Type B pancreatic cell (in vitro differentiated cells): Measurements from ENCODE around the gene HDAC11. TPM values are rescaled to one million over a fixed set of nuclear protein-coding genes. Genes with fewer than 3 reads are reported as not detected.
A peak's percentile ranks its signal among the peaks of the same experiment; 100 is the strongest.

Experiments
- DNase-seq: peaks from one replicate; pipeline ENCODE4 v3.0.0; 2021; ENCODE audit warnings: mixed read lengths; ENCODE audit not compliant: unreplicated experiment; ENCODE audit errors: extremely low spot score
- H3K27ac Mint-ChIP-seq: 2 replicates; pipeline ENCODE4 v1.8.0; 2021; ENCODE audit warnings: mild to moderate bottlenecking, mixed read lengths
- H3K27me3 Mint-ChIP-seq: 2 replicates; pipeline ENCODE4 v1.8.0; 2021; ENCODE audit warnings: mixed read lengths
- H3K36me3 Mint-ChIP-seq: 2 replicates; pipeline ENCODE4 v1.8.0; 2021; ENCODE audit warnings: mixed read lengths
- H3K4me1 Mint-ChIP-seq: one replicate; pipeline ENCODE4 v1.8.0; 2021; ENCODE audit warnings: mixed read lengths; ENCODE audit not compliant: unreplicated experiment
- H3K4me3 Mint-ChIP-seq: 2 replicates; pipeline ENCODE4 v1.8.0; 2021; ENCODE audit warnings: mild to moderate bottlenecking, mixed read lengths
- H3K9me3 Mint-ChIP-seq: 2 replicates; pipeline ENCODE4 v1.8.0; 2021; ENCODE audit warnings: mixed read lengths
- total RNA-seq: library from RNA; stranded (reverse); gene quantifications from 2 replicates; pipeline ENCODE4 v1.2.1, GENCODE V29; 2021; ENCODE audit warnings: low replicate concordance
- TF ChIP-seq, protein P1 (sequence below): fragments of 200-600 bp; sonication (generic); conservative IDR thresholded peaks from 2 replicates; pipeline ENCODE4 v1.5.0; 2021; ENCODE audit warnings: antibody characterized with exemption, mild to moderate bottlenecking

HDAC11 gene
- total RNA-seq, 1 donor from 2014 or later = 21.9 TPM

DNA sequence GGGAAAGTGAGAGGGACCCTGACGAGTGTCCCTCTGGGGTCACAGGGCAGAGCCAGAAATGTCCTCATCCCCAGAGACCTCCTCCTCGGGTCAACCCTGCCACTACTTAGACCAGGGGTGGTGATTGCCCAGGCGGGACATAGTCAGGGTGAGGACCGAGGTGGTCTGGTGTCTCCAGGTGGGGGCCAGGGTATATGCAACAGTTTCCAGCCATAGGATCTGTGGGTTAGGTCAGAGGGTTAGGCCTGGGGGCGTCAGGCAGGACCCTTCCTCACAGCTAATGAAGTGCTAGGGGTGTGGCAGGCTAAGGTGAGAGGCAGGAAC lies 46.5 kb downstream of the HDAC11 start:
- H3K27me3 Mint-ChIP-seq = no peaks in the 10 kb centered on the region
- DNase-seq = no peak
- peak overlapping the region; percentile 73 for H3K27ac Mint-ChIP-seq
- no peaks in the 10 kb centered on the region for H3K9me3 Mint-ChIP-seq
- H3K4me3 Mint-ChIP-seq = no peak overlapping the region
- peaks cover 3% of the 10 kb centered on the region for H3K36me3 Mint-ChIP-seq
- peaks cover 38% of the 10 kb centered on the region for H3K4me1 Mint-ChIP-seq
- TF ChIP-seq, protein P1, sequence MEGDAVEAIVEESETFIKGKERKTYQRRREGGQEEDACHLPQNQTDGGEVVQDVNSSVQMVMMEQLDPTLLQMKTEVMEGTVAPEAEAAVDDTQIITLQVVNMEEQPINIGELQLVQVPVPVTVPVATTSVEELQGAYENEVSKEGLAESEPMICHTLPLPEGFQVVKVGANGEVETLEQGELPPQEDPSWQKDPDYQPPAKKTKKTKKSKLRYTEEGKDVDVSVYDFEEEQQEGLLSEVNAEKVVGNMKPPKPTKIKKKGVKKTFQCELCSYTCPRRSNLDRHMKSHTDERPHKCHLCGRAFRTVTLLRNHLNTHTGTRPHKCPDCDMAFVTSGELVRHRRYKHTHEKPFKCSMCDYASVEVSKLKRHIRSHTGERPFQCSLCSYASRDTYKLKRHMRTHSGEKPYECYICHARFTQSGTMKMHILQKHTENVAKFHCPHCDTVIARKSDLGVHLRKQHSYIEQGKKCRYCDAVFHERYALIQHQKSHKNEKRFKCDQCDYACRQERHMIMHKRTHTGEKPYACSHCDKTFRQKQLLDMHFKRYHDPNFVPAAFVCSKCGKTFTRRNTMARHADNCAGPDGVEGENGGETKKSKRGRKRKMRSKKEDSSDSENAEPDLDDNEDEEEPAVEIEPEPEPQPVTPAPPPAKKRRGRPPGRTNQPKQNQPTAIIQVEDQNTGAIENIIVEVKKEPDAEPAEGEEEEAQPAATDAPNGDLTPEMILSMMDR = no peak

DNA sequence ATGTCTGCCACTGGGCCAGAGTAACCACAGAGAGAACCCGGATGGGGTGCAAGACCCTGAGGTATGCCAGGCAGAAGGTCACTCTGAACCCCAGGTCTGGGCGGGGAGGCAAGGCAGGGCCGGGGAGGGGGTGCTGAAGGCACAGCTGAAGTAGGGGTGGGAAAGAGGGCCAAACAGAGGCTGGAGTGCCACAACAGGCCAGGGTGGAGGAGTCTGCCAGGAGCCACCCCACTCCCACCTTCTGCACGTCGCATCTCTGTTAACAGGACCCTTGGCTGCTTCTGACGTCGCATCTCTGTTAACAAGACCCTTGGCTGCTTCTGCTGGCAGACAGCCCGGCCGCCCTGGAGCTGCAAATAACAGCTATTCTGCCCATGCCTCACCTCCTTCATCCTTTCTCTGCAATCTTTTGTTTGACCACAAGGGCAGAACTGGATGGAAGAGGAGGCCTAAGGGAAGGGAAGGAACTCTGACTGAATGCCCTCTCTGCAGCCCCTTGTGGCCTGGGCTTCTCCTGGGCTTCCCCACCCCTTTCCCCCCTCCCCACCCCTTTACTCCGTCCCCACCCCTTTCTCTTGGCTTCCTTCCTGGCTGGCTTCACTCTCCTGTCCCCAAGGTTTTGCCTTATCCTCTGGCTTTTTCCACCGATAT lies 48.2 kb downstream of the HDAC11 start:
- no peak for DNase-seq
- H3K9me3 Mint-ChIP-seq = no peaks in the 10 kb centered on the region

DNA sequence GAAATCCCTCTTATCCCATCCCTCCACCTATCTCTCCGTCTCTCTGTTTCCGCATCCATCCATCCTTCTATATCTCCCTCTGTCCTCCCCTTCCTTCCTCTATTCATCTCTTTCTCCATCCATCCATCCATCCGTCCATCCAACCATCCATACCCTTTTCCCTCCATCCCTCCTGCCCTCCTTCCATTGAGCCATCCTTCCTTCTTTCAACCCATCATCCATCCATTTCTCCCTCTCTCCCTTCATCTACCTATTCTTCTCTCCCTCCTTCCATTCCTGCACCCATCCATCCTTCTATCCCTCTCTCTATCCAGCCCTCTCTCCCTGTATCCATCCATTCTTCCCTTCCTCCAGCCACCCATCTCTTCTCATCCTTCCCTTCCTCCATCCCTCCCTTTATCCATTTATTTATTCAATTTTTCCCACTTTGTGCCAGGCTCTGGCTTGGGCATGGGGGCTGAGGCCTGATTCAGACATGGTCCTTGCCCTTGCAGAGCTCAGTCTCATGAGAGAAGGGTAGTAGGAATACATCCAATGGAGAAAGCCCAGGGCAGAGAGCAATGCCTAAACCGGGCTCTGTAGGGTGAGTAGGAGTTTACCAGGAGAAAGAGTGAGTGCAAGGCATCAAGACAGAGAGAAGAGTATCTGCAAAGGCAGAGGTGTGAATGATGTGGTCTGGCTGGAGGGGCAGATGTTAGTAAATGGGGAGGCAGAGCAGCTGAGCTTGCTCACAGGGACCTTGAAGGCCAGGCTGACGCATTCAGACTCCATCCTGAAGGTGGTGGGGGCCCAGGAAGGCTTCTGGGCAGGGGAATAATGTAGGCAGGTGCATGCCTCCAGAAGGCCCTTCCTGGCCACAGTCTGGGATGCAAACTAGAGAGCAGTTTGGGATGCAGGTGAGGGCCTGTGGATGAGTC lies 49.3 kb downstream of the HDAC11 start:
- Mint-ChIP-seq H3K4me3 (peak overlapping the region; percentile 7), H3K27ac (peak overlapping the region; percentile 37), H3K27me3 (no peaks in the 10 kb centered on the region), H3K36me3 (no peaks in the 10 kb centered on the region), H3K9me3 (no peaks in the 10 kb centered on the region), H3K4me1 (peaks cover 52% of the 10 kb centered on the region)
- no peak for DNase-seq
- TF ChIP-seq, protein P1 = no peak

More for the DNA sequence above, 48.2 kb downstream of the HDAC11 start:
- Mint-ChIP-seq H3K27ac (no peak overlapping the region), H3K36me3 (no peaks in the 10 kb centered on the region), H3K27me3 (no peaks in the 10 kb centered on the region), H3K4me3 (no peak overlapping the region), H3K4me1 (peaks cover 45% of the 10 kb centered on the region)
- TF ChIP-seq, protein P1 = peak; percentile 70

DNA sequence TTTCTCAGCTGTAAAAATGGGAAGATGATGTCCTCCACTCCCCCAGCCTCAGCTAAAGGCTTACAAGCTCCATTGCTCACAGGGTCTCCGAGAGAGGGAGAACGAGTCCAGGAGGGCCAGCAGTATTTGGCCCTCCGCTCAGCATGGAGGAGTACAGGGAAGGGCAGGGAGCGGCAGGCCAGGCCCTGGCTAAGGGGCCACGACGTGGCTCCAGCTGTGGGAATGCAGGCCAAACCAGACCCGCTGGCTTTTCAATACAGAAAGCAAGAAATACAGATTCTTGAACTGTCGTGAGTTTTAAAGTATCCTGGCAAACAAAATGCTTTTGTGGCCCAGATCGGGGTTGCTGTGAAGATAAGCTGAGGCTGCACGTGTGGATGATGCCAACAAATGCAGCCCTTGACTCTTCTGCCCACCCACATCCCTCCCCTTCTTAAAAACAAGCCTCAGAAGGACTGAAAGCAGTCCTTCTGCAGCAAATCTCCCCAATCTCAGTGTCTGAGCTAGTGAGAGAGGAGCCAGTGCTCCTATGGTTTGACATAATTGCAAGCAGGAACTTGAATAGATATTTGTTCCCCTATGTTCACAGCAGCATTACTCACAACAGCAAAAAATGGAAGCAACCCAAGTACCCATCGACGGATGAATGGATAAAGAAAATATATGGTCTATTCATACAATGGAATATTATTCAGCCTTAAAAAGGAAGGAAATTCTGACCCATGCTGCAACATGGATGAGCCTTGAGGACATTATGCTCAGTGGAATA lies 50.3 kb downstream of the HDAC11 start:
- H3K4me3 Mint-ChIP-seq = peak overlapping the region; percentile 27
- no peaks in the 10 kb centered on the region for H3K36me3 Mint-ChIP-seq
- H3K27ac Mint-ChIP-seq = no peak overlapping the region
- peaks cover 47% of the 10 kb centered on the region for H3K4me1 Mint-ChIP-seq
- DNase-seq = no peak
- no peaks in the 10 kb centered on the region for H3K27me3 Mint-ChIP-seq
- no peaks in the 10 kb centered on the region for H3K9me3 Mint-ChIP-seq
- TF ChIP-seq, protein P1 = no peak

DNA sequence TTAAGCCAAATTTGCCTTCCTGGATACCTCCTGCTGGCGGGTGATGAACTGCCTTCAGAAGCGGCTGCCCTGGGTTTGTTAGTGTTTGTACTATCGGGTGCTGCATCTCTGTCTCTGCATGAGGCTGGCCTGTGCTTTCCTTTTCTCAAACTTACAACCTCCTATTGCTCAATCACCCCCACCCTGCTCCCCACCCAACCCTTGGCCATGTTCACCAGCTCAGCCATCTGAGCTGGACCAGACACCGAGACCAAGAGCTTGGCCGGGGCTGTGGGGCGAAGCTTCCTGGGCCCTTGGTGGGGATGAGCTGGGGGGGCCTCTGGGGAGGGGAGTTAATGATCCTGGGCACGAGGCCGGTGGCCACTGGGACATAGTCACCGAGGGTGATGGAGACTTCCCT lies 52.0 kb downstream of the HDAC11 start:
- no peak overlapping the region for H3K4me3 Mint-ChIP-seq
- TF ChIP-seq, protein P1 = no peak
- H3K27me3 Mint-ChIP-seq = no peaks in the 10 kb centered on the region
- no peaks in the 10 kb centered on the region for H3K9me3 Mint-ChIP-seq
- H3K27ac Mint-ChIP-seq = peak overlapping the region; percentile 15
- DNase-seq = no peak
- no peaks in the 10 kb centered on the region for H3K36me3 Mint-ChIP-seq
- H3K4me1 Mint-ChIP-seq = peaks cover 47% of the 10 kb centered on the region
